Prostate gland (tissue), 2 donors: ENCODE results near the gene LNX1. TPM values are rescaled to one million over a fixed set of nuclear protein-coding genes. Genes with fewer than 3 reads are reported as not detected.

Experiments
- DNase-seq: peaks from one replicate; pipeline ENCODE4 v3.0.0-alpha.2; 2019; ENCODE audit warnings: low spot score
- H3K27ac ChIP-seq, 2 donors: fragments of 200-600 bp; sonication (generic); 2 replicates each; pipeline ENCODE4 v1.5.1; 2017 to 2019
- H3K27me3 ChIP-seq: fragments of 200-600 bp; sonication (generic); replicated peaks from 2 replicates; pipeline ENCODE4 v1.5.1; 2019; ENCODE audit not compliant: insufficient read depth
- H3K36me3 ChIP-seq, 2 donors: fragments of 200-600 bp; sonication (generic); 1 replicate in 1 of 2; 2 replicates in 1 of 2; pipeline versions ENCODE4 v1.5.1 to v1.8.1; 2017 to 2019
- H3K4me1 ChIP-seq: fragments of 200-600 bp; sonication (generic); replicated peaks from 2 replicates; pipeline ENCODE4 v1.5.1; 2019
- H3K4me3 ChIP-seq, 2 donors: fragments of 200-600 bp; sonication (generic); 2 replicates each; pipeline ENCODE4 v1.5.1; 2017 to 2019
- H3K9me3 ChIP-seq: fragments of 200-600 bp; sonication (generic); 2 replicates; pipeline ENCODE4 v1.5.1; 2017
- CTCF ChIP-seq, 4 experiments: fragments of 200-600 bp in 2 of 4; fragments of 450-650 bp in 2 of 4; sonication (generic) in 2 of 4; IDR thresholded peaks; 1 replicate in 3 of 4; 2 replicates in 1 of 4; pipeline ENCODE4 v1.5.1; 2016 to 2019; ENCODE audit warnings: antibody characterized with exemption in 4 of 4, mild to moderate bottlenecking in 2 of 4, moderate library complexity in 2 of 4
- POLR2A ChIP-seq: fragments of 450-650 bp; IDR thresholded peaks from one replicate; pipeline ENCODE4 v1.6.1; 2016; ENCODE audit warnings: antibody characterized with exemption, mild to moderate bottlenecking
- POLR2AphosphoS5 ChIP-seq: sonication (generic); formaldehyde crosslinking; IDR thresholded peaks from one replicate; pipeline ENCODE4 v1.6.1; 2017; ENCODE audit warnings: antibody characterized with exemption
- WGBS: methylation state at CpG from one replicate; pipeline ENCODE4 v1.1.5; 2018; 5-methylcytosine and 5-hydroxymethylcytosine counted together
- intact Hi-C: fragments of 100-400 bp; cut with DNase I; formaldehyde crosslinking; loops from one replicate; pipeline ENCODE4 v1.14.2; 2022
- total RNA-seq, 2 donors: library from RNA; depleted of rRNA; stranded (reverse); fragments of >200 nt; gene quantifications; one replicate each; pipeline ENCODE4 v1.1.0, GENCODE V29; 2016

The LNX1 gene
- total RNA-seq, 2 donors from 2014 or later, result 13.1 to 13.2 TPM

- TF ChIP-seq POLR2AphosphoS5 (no peak), CTCF (IDR thresholded peaks at IDR 0.05) (no peak), POLR2A (no peak)
- Histone ChIP-seq H3K4me1 (no peaks in the 10 kb centered on the region), H3K27ac (no peak overlapping the region), H3K27me3 (no peaks in the 10 kb centered on the region), H3K4me3 (no peak overlapping the region), H3K9me3 (no peaks in the 10 kb centered on the region), H3K36me3 (no peaks in the 10 kb centered on the region)
- no peak for DNase-seq
- intact Hi-C loops, result no loop called here
- WGBS, result 24% methylated on average over 3 of the region's 3 CpGs
Measured at GRCh38 chr4:53512608-53513007, 78.7 kb downstream of the LNX1 start.

- TF ChIP-seq POLR2A, result no peak
- TF ChIP-seq POLR2AphosphoS5, result no peak
- TF ChIP-seq CTCF (IDR thresholded peaks at IDR 0.05), result no peak
- Histone ChIP-seq H3K4me3 (no peak overlapping the region), H3K9me3 (no peaks in the 10 kb centered on the region), H3K27ac (no peak overlapping the region), H3K4me1 (no peaks in the 10 kb centered on the region), H3K36me3 (no peaks in the 10 kb centered on the region), H3K27me3 (no peaks in the 10 kb centered on the region)
- 25% methylated on average over 3 of the region's 3 CpGs for WGBS
- no peak for DNase-seq
- intact Hi-C loops, result no loop called here
Measured at GRCh38 chr4:53511014-53511413, 80.3 kb downstream of the LNX1 start.

GRCh38 chr4:53510321-53510720 is 81.0 kb downstream of the LNX1 start:
- no peak for TF ChIP-seq POLR2A
- no peak for TF ChIP-seq POLR2AphosphoS5
- no peak for TF ChIP-seq CTCF (IDR thresholded peaks at IDR 0.05)
- Histone ChIP-seq H3K4me1 (no peaks in the 10 kb centered on the region), H3K27me3 (no peaks in the 10 kb centered on the region), H3K4me3 (no peak overlapping the region), H3K9me3 (no peaks in the 10 kb centered on the region), H3K27ac (no peak overlapping the region), H3K36me3 (no peaks in the 10 kb centered on the region)
- intact Hi-C loops, result no loop called here
- no peak for DNase-seq
- 8% methylated on average over 5 of the region's 5 CpGs for WGBS

- intact Hi-C loops, result no loop called here
- no peaks in the 10 kb centered on the region for H3K36me3 ChIP-seq
- TF ChIP-seq CTCF (IDR thresholded peaks at IDR 0.05) (no peak), POLR2AphosphoS5 (no peak), POLR2A (no peak)
- WGBS, result 53% methylated on average over 1 of the region's 1 CpG
- no peak overlapping the region for H3K4me3 ChIP-seq
- no peaks in the 10 kb centered on the region for H3K27me3 ChIP-seq
- H3K27ac ChIP-seq, result no peak overlapping the region
- no peak for DNase-seq
- no peaks in the 10 kb centered on the region for H3K9me3 ChIP-seq
- no peaks in the 10 kb centered on the region for H3K4me1 ChIP-seq
Measured at GRCh38 chr4:53508446-53508845, 82.8 kb downstream of the LNX1 start.

- Histone ChIP-seq H3K4me1 (no peaks in the 10 kb centered on the region), H3K27ac (no peak overlapping the region), H3K4me3 (no peak overlapping the region), H3K36me3 (no peaks in the 10 kb centered on the region), H3K27me3 (no peaks in the 10 kb centered on the region), H3K9me3 (no peaks in the 10 kb centered on the region)
- intact Hi-C loops, result no loop called here
- 81% methylated on average over 17 of the region's 17 CpGs for WGBS
- DNase-seq, result no peak
- TF ChIP-seq POLR2AphosphoS5 (no peak), POLR2A (no peak), CTCF (IDR thresholded peaks at IDR 0.05) (no peak)
Measured at GRCh38 chr4:53507671-53508286, 83.5 kb downstream of the LNX1 start.
